SK-N-SH (cell line): Measurements from ENCODE around the gene THSD7A. TPM values are rescaled to one million over a fixed set of nuclear protein-coding genes. Genes with fewer than 3 reads are reported as not detected.

ENCODE experiments used
- CTCF ChIA-PET: fragments of 300-600, 350-600 bp; formaldehyde crosslinking; extraction: SDS; loops from one replicate; lab custom pipeline; 2021; lab: Yijun Ruan, JAX
- POLR2A ChIA-PET: fragments of 350-600 bp; sonication (Branson Sonifier 250); formaldehyde crosslinking; extraction: SDS; loops from one replicate; lab custom pipeline; 2020; ENCODE audit warnings: antibody characterized with exemption, inconsistent platforms; lab: Yijun Ruan, JAX
- DNase-seq: peaks from one replicate; pipeline ENCODE4 v3.0.0; 2012
- H2AFZ ChIP-seq: fragments of 200-600 bp; sonication (generic); 2 replicates; pipeline ENCODE4 v1.8.1; 2016; ENCODE audit warnings: antibody characterized with exemption, mild to moderate bottlenecking, low read depth
- H3F3A ChIP-seq: fragments of 200-600 bp; sonication (generic); replicated peaks from 2 replicates; pipeline ENCODE3; 2016; ENCODE audit warnings: antibody characterized with exemption, mild to moderate bottlenecking; ENCODE audit not compliant: insufficient read depth
- H3K27ac ChIP-seq, 2 experiments: fragments of 200-500 bp in 1 of 2; fragments of 200-600 bp in 1 of 2; sonication (Bioruptor generic) in 1 of 2; sonication (generic), shearing (Covaris generic) in 1 of 2; 2 replicates each; pipeline versions ENCODE4 v1.5.1 to v1.6.1; 2014 to 2016; ENCODE audit warnings: low read depth in 2 of 2, inconsistent platforms in 1 of 2, low read length in 1 of 2, mild to moderate bottlenecking in 1 of 2, mixed read lengths in 1 of 2
- H3K27me3 ChIP-seq: fragments of 200-600 bp; sonication (generic), shearing (Covaris generic); 2 replicates; pipeline ENCODE4 v1.6.1; 2016; ENCODE audit warnings: mixed run types; ENCODE audit not compliant: insufficient read depth
- H3K36me3 ChIP-seq, 2 experiments: fragments of 200-500 bp in 1 of 2; fragments of 200-600 bp in 1 of 2; sonication (Bioruptor generic) in 1 of 2; sonication (generic) in 1 of 2; replicated peaks in 1 of 2; 2 replicates each; pipeline versions ENCODE3 to v1.5.1; 2014 to 2016; ENCODE audit warnings: low read length in 1 of 2, mild to moderate bottlenecking in 1 of 2; ENCODE audit not compliant: insufficient read depth in 2 of 2, control insufficient read depth in 1 of 2
- H3K4me1 ChIP-seq, 2 experiments: fragments of 200-500 bp in 1 of 2; fragments of 200-600 bp in 1 of 2; sonication (Bioruptor generic) in 1 of 2; sonication (generic), shearing (Covaris generic) in 1 of 2; 2 replicates each; pipeline versions ENCODE4 v1.5.1 to v1.6.1; 2014 to 2016; ENCODE audit warnings: low read depth in 1 of 2, low read length in 1 of 2, mixed run types in 1 of 2; ENCODE audit not compliant: insufficient read depth in 2 of 2, control insufficient read depth in 1 of 2
- H3K4me2 ChIP-seq: fragments of 200-600 bp; sonication (generic), shearing (Covaris generic); 2 replicates; pipeline ENCODE4 v1.6.1; 2017; ENCODE audit warnings: mixed run types
- H3K4me3 ChIP-seq, 2 experiments: fragments of 200-500 bp in 1 of 2; fragments of 200-600 bp in 1 of 2; sonication (Bioruptor generic) in 1 of 2; sonication (generic), shearing (Covaris generic) in 1 of 2; 2 replicates each; pipeline versions ENCODE4 v1.5.1 to v1.8.1; 2014 to 2016; ENCODE audit warnings: low read depth in 2 of 2, inconsistent platforms in 1 of 2, low read length in 1 of 2, mild to moderate bottlenecking in 1 of 2, mixed read lengths in 1 of 2, moderate library complexity in 1 of 2
- H3K79me2 ChIP-seq: fragments of 200-600 bp; sonication (generic); 2 replicates; pipeline ENCODE4 v1.8.1; 2017; ENCODE audit warnings: mild to moderate bottlenecking; ENCODE audit not compliant: insufficient read depth
- H3K9ac ChIP-seq: fragments of 200-600 bp; sonication (generic); 2 replicates; pipeline ENCODE4 v1.6.1; 2017; ENCODE audit warnings: mixed run types
- H3K9me2 ChIP-seq: fragments of 200-600 bp; sonication (generic); 2 replicates; pipeline ENCODE4 v1.6.1; 2017; ENCODE audit warnings: mixed run types
- H3K9me3 ChIP-seq: fragments of 200-600 bp; sonication (generic); 2 replicates; pipeline ENCODE4 v1.6.1; 2017; ENCODE audit warnings: mixed run types, mild to moderate bottlenecking, moderate library complexity
- H4K20me1 ChIP-seq: fragments of 200-600 bp; sonication (generic); 2 replicates; pipeline ENCODE4 v1.6.1; 2017; ENCODE audit warnings: mild to moderate bottlenecking, mixed run types; ENCODE audit not compliant: insufficient read depth
- EP300 ChIP-seq, 2 experiments: IDR thresholded peaks; 2 replicates each; pipeline versions ENCODE4 v1.4.0 to v1.6.1; 2012; ENCODE audit warnings: borderline replicate concordance in 1 of 2, low read depth in 1 of 2, low read length in 1 of 2
- FOSL2 ChIP-seq: IDR thresholded peaks from 2 replicates; pipeline ENCODE4 v1.4.0; 2012; ENCODE audit warnings: low read depth, mild to moderate bottlenecking, moderate library complexity, borderline replicate concordance
- FOXM1 ChIP-seq: IDR thresholded peaks from 2 replicates; pipeline ENCODE4 v1.4.0; 2012; ENCODE audit warnings: low read depth, mild to moderate bottlenecking
- GATA2 ChIP-seq: sonication (generic); formaldehyde crosslinking; IDR thresholded peaks from 2 replicates; pipeline ENCODE4 v1.5.0; 2020; ENCODE audit warnings: mild to moderate bottlenecking, missing genetic modification reagents
- MEF2A ChIP-seq: IDR thresholded peaks from 2 replicates; pipeline ENCODE4 v1.4.0; 2012; ENCODE audit warnings: low read depth, borderline replicate concordance
- NFIC ChIP-seq: IDR thresholded peaks from 2 replicates; pipeline ENCODE4 v1.4.0; 2012; ENCODE audit warnings: borderline replicate concordance
- NRF1 ChIP-seq: IDR thresholded peaks from 2 replicates; pipeline ENCODE4 v1.6.1; 2012; ENCODE audit warnings: low read depth, mild to moderate bottlenecking, low read length
- POLR2AphosphoS5 ChIP-seq: IDR thresholded peaks from 2 replicates; pipeline ENCODE4 v1.6.1; 2012; ENCODE audit warnings: low read depth, low read length
- RAD21 ChIP-seq: IDR thresholded peaks from 2 replicates; pipeline ENCODE4 v1.6.1; 2012; ENCODE audit warnings: mild to moderate bottlenecking, low read length
- SIN3A ChIP-seq: IDR thresholded peaks from 2 replicates; pipeline ENCODE4 v1.6.1; 2012; ENCODE audit warnings: low read depth, mild to moderate bottlenecking, low read length, moderate library complexity, borderline replicate concordance
- TAF1 ChIP-seq: IDR thresholded peaks from 2 replicates; pipeline ENCODE4 v1.6.1; 2012; ENCODE audit warnings: low read depth, mild to moderate bottlenecking, low read length, moderate library complexity, borderline replicate concordance
- TCF12 ChIP-seq: IDR thresholded peaks from 2 replicates; pipeline ENCODE4 v1.4.0; 2012
- USF1 ChIP-seq: IDR thresholded peaks from 2 replicates; pipeline ENCODE4 v1.4.0; 2012; ENCODE audit warnings: low read depth, borderline replicate concordance
- WGBS: methylation state at CpG from one replicate; pipeline ENCODE4 v1.1.6; 2017; ENCODE audit warnings: low lambda C conversion rate; 5-methylcytosine and 5-hydroxymethylcytosine counted together
- polyA plus RNA-seq, 3 experiments: library from polyadenylated mRNA; depleted of rRNA; stranded (reverse); fragments of >200 nt; gene quantifications; 2 replicates each; pipeline ENCODE4 v1.2.3, GENCODE V29; 2012

The THSD7A gene
- polyA plus RNA-seq, 1 of the 3 experiments (the other 2 are of a cell fraction), result 0.16 TPM

DNA sequence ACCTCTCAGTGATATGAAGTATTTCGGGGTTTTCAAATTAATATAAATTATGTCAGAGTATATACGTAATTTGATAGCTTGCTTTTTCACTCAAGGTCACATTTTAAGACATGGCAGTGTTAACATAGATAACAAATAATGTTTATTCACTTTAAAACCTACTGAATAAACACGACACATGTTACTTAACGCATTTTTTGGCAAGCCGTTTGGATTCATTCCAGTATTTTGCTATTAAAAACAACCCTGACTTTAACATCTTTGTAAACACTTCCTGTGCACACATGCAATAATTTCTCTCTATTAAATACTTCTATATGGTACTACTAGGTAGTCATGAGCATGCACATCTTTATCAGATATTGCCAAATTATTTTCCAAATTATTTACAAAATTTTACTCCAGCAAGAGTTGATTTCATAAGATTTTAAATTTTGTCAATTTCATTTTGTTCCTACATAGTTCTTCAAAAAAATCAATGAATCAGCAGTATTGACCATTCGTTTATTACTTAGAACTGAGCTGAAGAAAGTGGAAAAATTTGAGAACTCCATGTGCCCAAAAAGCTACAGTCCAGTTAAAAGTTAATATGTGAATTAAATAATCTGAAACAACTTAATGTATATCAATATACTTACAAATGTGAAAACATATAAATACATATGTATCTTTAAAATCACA lies 26.8 kb upstream of the THSD7A start:
- no peak for DNase-seq
- no peak overlapping the region for H3K4me2 ChIP-seq

DNA sequence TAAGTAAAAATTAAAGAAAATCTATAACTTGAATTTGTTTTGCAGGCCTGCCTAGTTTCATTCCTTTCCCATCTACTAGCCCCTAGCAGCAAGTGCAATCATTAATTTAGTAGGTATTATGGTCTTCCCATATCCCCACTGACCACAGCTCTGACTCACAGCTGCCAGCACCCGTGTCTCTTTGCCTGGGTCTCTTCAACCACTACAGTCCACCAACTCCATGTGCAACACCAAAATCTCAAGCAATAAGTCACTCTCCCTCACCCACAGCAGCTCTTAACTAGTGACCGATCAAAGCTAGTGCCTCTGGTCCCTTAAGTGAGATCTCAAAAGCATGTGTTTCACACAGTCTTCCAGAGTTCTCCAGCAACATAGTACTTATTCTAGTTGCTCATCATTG lies 26.0 kb upstream of the THSD7A start:
- DNase-seq, result no peak
- Histone ChIP-seq H3K27me3 (no peaks in the 10 kb centered on the region), H3K4me1 (no peaks in the 10 kb centered on the region; a peak in 1 of 4 replicates), H3F3A (no peaks in the 10 kb centered on the region), H3K9ac (no peak overlapping the region), H3K36me3 (no peaks in the 10 kb centered on the region)
- CTCF ChIA-PET, result interaction anchor here (1.1 kb wide), 1 partner anchor 576 kb away, joined by 3 read pairs; no protein-coding TSS in a partner anchor
- TF ChIP-seq POLR2AphosphoS5 (no peak), FOXM1 (no peak), USF1 (no peak), FOSL2 (no peak), MEF2A (no peak), TAF1 (no peak), RAD21 (no peak), SIN3A (no peak), NRF1 (no peak), GATA2 (CRISPR knock-in tag) (no peak)
- TF ChIP-seq, all 33 proteins: peak for 0
- Histone ChIP-seq H4K20me1 (no peaks in the 10 kb centered on the region), H3K4me3 (no peak overlapping the region), H3K9me3 (no peaks in the 10 kb centered on the region; the same call in 1 of the 2 replicates), H3K27ac (no peak overlapping the region), H2AFZ (no peak overlapping the region), H3K79me2 (no peaks in the 10 kb centered on the region), H3K4me2 (no peak overlapping the region), H3K9me2 (no peaks in the 10 kb centered on the region)
- 64% methylated on average over 2 of the region's 2 CpGs for WGBS
- POLR2A ChIA-PET, result no interaction called here

More for the DNA sequence above, 26.8 kb upstream of the THSD7A start:
- ChIA-PET CTCF (interaction anchor here (1.1 kb wide), 1 partner anchor 575 kb away, joined by 3 read pairs; no protein-coding TSS in a partner anchor), POLR2A (no interaction called here)
- H4K20me1 ChIP-seq, result no peaks in the 10 kb centered on the region
- H3F3A ChIP-seq, result no peaks in the 10 kb centered on the region
- no peaks in the 10 kb centered on the region; a peak in 1 of 4 replicates for H3K4me1 ChIP-seq
- H3K27me3 ChIP-seq, result no peaks in the 10 kb centered on the region
- no peak overlapping the region for H3K4me3 ChIP-seq
- no peaks in the 10 kb centered on the region for H3K79me2 ChIP-seq
- no peak for TF ChIP-seq MEF2A
- 46% methylated on average over 6 of the region's 6 CpGs for WGBS
- H3K9ac ChIP-seq, result no peak overlapping the region
- H3K27ac ChIP-seq, result no peak overlapping the region
- H2AFZ ChIP-seq, result no peak overlapping the region
- H3K36me3 ChIP-seq, result no peaks in the 10 kb centered on the region
- H3K9me2 ChIP-seq, result no peaks in the 10 kb centered on the region
- no peaks in the 10 kb centered on the region; the same call in 1 of the 2 replicates for H3K9me3 ChIP-seq

- H3K9me2 ChIP-seq, result peaks cover 3% of the 10 kb centered on the region; the same call in 1 of the 2 replicates
- no peak for DNase-seq
- H3K4me2 ChIP-seq, result no peak overlapping the region
- no peaks in the 10 kb centered on the region for H3F3A ChIP-seq
- peaks cover 0 to 2% of the 10 kb centered on the region in 2 experiments; a peak in 1 of 4 replicates for H3K4me1 ChIP-seq
- H3K9ac ChIP-seq, result no peak overlapping the region
- no peaks in the 10 kb centered on the region; the same call in 1 of the 2 replicates for H3K9me3 ChIP-seq
- CTCF ChIA-PET, result interaction anchor here (1.0 kb wide), 1 partner anchor 14 kb away, joined by 3 read pairs; no protein-coding TSS in a partner anchor
- no peak overlapping the region for H3K4me3 ChIP-seq
- POLR2A ChIA-PET, result no interaction called here
- no peaks in the 10 kb centered on the region for H3K79me2 ChIP-seq
- no peaks in the 10 kb centered on the region for H4K20me1 ChIP-seq
- H3K27ac ChIP-seq, result no peak overlapping the region; a peak in 1 of 4 replicates
- no peaks in the 10 kb centered on the region for H3K27me3 ChIP-seq
- no peak overlapping the region for H2AFZ ChIP-seq
- 78% methylated on average over 3 of the region's 3 CpGs for WGBS
- H3K36me3 ChIP-seq, result no peaks in the 10 kb centered on the region
- no peak for TF ChIP-seq NFIC
- no peak for TF ChIP-seq EP300 (IDR thresholded peaks at IDR 0.05; ENCODE audit: borderline replicate concordance in 1 of 2, low read depth in 1 of 2, low read length in 1 of 2)
- TF ChIP-seq TCF12, result no peak
Observed at GRCh38 chr7:11848251-11848650, 16.3 kb upstream of the THSD7A start.
